Small intestine (tissue), 7 donors: ENCODE data around the gene DPP6. TPM values are rescaled to one million over a fixed set of nuclear protein-coding genes. Genes with fewer than 3 reads are reported as not detected.

Source experiments
- DNase-seq, 2 donors: peaks; one replicate each; pipeline versions ENCODE4 v3.0.0 to v3.0.0-alpha.2; 2013
- FAIRE-seq: peaks from 2 replicates; lab custom pipeline; 2012; peaks lifted over from hg19 to GRCh38; lab: Jason Lieb, UNC
- H3K27ac ChIP-seq, 3 donors: one replicate each; pipeline ENCODE4 v1.5.1; 2013; ENCODE audit warnings: low read length in 2 of 3, mild to moderate bottlenecking in 2 of 3, control low read depth in 1 of 3, inconsistent platforms in 1 of 3, low read depth in 1 of 3, moderate library complexity in 1 of 3
- H3K27me3 ChIP-seq, 3 donors: one replicate each; pipeline ENCODE4 v1.6.1; 2013; ENCODE audit warnings: low read length in 3 of 3, inconsistent platforms in 1 of 3; ENCODE audit not compliant: control insufficient read depth in 3 of 3, insufficient read depth in 3 of 3
- H3K36me3 ChIP-seq, 3 donors: one replicate each; pipeline ENCODE4 v1.6.1; 2013; ENCODE audit warnings: low read length in 3 of 3, inconsistent platforms in 1 of 3, low read depth in 1 of 3, mild to moderate bottlenecking in 1 of 3, moderate library complexity in 1 of 3; ENCODE audit not compliant: control insufficient read depth in 3 of 3, insufficient read depth in 2 of 3
- H3K4me1 ChIP-seq, 3 donors: one replicate each; pipeline ENCODE4 v1.6.1; 2013; ENCODE audit warnings: low read length in 2 of 3, inconsistent platforms in 1 of 3, low read depth in 1 of 3, mild to moderate bottlenecking in 1 of 3, moderate library complexity in 1 of 3; ENCODE audit not compliant: control insufficient read depth in 3 of 3, insufficient read depth in 2 of 3
- H3K4me3 ChIP-seq, 3 donors: one replicate each; pipeline ENCODE4 v1.5.1; 2013; ENCODE audit warnings: low read length in 3 of 3, control low read depth in 1 of 3, inconsistent platforms in 1 of 3, low read depth in 1 of 3, mild to moderate bottlenecking in 1 of 3, moderate library complexity in 1 of 3
- H3K9me3 ChIP-seq, 2 donors: one replicate each; pipeline ENCODE4 v1.6.1; 2013; ENCODE audit warnings: low read depth in 1 of 2, low read length in 1 of 2; ENCODE audit not compliant: control insufficient read depth in 2 of 2, insufficient read depth in 1 of 2
- WGBS, 3 donors: extraction: QIAGEN DNeasy Blood & Tissue Kit; methylation state at CpG; one replicate each; pipeline ENCODE4 v1.1.7; 2013; 5-methylcytosine and 5-hydroxymethylcytosine counted together
- polyA plus RNA-seq, 4 donors: library from polyadenylated mRNA; stranded (reverse) in 3 of 4; unstranded in 1 of 4; fragments of 200-250 nt in 3 of 4; fragments of 120-200 nt in 1 of 4; gene quantifications; one replicate each; pipeline versions ENCODE4 v1.2.1 to v1.2.3, GENCODE V29; 2013
- donor health status: healthy with polysubstance abuse.
- donor health status: control.
- donor health status: control.
- donor health status: Bipolar disorder and iron deficiency.
- donor health status: healthy.

The DPP6 gene
- polyA plus RNA-seq, 4 donors: 0.80 to 1.8 TPM; not detected in 2

DNA sequence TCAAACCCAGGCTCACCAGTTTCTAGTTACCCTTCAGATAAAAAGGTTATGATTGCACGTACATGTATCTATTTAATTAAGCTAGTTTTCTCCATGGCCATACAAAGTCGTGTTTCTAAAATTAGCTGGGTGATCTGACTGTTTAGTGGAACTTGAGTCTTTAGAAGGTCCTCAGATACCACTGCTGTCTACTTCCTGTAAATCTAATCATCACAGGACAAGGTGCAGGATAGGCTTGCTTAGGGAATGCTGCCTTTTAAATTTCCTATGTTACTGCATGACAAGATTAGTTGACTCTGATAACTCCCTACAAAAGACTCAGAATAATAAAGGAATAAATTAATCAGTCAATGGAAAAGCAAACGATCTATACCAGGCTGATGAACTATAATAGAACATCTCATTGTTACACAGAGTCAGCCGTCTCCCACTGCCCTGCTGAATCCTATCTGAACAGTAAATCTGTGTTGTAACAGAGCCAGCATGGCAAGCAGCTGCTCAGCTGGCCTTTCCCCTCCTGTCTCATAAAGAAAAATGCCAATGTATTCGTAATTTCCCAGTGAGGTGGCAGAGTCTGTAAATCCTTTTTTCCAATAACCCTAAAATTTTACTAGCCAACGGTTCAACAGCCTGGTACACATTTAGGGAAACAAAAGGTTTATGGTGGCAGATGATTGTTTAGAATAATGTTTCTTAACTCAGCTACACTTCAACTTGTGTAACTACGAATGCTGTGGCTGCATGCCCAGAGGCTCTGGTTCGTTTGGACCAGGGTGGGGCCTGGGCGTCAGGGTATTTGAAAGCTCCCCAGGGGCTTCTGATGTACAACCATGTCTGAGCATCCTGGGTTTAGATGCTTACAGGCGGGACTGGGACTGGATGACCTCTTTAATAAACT, 632.7 kb downstream of the DPP6 start:
- Histone ChIP-seq H3K9me3 (no peaks in the 10 kb centered on the region), H3K36me3 (no peaks in the 10 kb centered on the region), H3K4me1 (no peaks in the 10 kb centered on the region), H3K4me3 (no peak overlapping the region), H3K27ac (no peak overlapping the region), H3K27me3 (no peaks in the 10 kb centered on the region)
- FAIRE-seq: no peak
- WGBS, 3 donors: 37 to 51% (median 46%) methylated on average over 10 of the region's 10 CpGs
- DNase-seq: no peak

- H3K27me3 ChIP-seq: no peaks in the 10 kb centered on the region
- WGBS, 3 donors: 24 to 31% (median 29%) methylated on average over 1 of the region's 1 CpG
- H3K36me3 ChIP-seq: no peaks in the 10 kb centered on the region
- FAIRE-seq: no peak
- H3K4me1 ChIP-seq: no peaks in the 10 kb centered on the region
- DNase-seq: no peak
- H3K4me3 ChIP-seq: no peak overlapping the region
- no peaks in the 10 kb centered on the region for H3K9me3 ChIP-seq
- H3K27ac ChIP-seq: no peak overlapping the region
Measured at GRCh38 chr7:154685564-154685901, 633.3 kb downstream of the DPP6 start.

DNA sequence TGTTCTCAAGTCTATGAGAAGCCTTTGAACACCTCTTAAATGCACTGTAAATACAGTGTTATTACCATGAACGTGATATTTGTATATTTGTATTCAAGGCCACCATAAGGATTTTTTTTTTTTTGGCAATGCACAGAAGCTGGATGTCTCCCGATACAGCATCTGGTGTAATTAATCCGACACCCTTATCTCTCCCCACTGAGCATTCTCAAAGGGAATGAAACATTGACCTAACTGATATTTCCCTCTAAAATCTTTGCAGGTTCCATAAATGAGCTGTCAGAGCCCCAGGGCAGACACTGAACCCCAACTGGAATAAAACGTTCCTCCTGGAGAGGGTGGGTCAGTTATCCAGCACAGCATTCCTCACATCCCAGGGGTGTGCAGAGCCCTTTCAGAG, 634.1 kb downstream of the DPP6 start:
- no peak for FAIRE-seq
- H3K9me3 ChIP-seq: no peaks in the 10 kb centered on the region
- H3K27ac ChIP-seq: no peak overlapping the region
- WGBS, 3 donors: 50 to 56% (median 53%) methylated on average over 4 of the region's 4 CpGs
- no peak for DNase-seq
- no peaks in the 10 kb centered on the region for H3K4me1 ChIP-seq
- H3K27me3 ChIP-seq: no peaks in the 10 kb centered on the region
- H3K4me3 ChIP-seq: no peak overlapping the region
- H3K36me3 ChIP-seq: no peaks in the 10 kb centered on the region

GRCh38 chr7:154688952-154689351, 636.8 kb downstream of the DPP6 start:
- WGBS, 3 donors: 81 to 84% (median 83%) methylated on average over 3 of the region's 3 CpGs
- no peaks in the 10 kb centered on the region for H3K36me3 ChIP-seq
- H3K4me3 ChIP-seq: no peak overlapping the region
- FAIRE-seq (no peak), DNase-seq (no peak)
- H3K27me3 ChIP-seq: no peaks in the 10 kb centered on the region
- no peaks in the 10 kb centered on the region for H3K4me1 ChIP-seq
- no peak overlapping the region for H3K27ac ChIP-seq
- H3K9me3 ChIP-seq: no peaks in the 10 kb centered on the region

DNA sequence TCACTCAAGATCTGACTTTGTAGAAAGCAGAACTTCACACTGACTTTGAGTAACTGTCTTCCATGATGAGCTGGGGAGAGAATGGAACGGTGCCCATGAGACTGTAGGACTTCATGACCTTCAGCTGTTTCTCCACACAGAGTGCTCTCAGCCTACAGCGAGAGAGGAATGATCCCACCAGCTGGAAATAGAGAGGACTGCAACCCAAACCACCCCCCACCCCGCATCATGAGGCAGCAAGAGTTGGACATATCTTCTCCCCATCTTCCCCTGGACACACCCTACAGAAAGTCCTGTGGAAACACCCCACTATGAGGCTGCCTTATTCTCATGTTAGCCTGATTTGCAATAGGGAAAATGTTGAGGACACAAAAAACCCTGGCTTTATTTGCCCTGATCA, 638.2 kb downstream of the DPP6 start:
- DNase-seq (no peak), FAIRE-seq (no peak)
- no peaks in the 10 kb centered on the region for H3K4me1 ChIP-seq
- H3K27ac ChIP-seq: no peak overlapping the region
- no peaks in the 10 kb centered on the region for H3K27me3 ChIP-seq
- 79 to 81% (median 81%) methylated on average over 3 of the region's 3 CpGs for WGBS, 3 donors
- H3K36me3 ChIP-seq: no peaks in the 10 kb centered on the region
- no peaks in the 10 kb centered on the region for H3K9me3 ChIP-seq
- no peak overlapping the region for H3K4me3 ChIP-seq

DNA sequence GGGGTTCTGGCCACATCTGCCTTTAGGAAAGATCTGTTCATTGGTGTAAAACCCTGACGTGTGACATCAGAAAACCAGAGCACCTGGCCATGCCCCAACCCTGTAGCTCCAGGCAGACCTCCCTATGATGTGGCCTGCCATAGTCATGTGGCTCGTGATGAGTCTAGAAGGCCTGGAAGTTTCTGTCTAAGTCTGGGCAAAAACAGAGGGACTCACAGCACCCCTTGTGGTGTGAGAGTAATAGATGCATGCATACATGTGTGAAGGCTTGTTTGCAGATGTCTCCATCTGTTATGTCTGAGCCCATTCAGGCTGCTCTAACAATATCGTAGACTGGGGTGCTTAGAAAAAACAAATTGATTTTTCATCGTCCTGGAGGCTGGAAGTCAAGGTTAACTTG, 641.5 kb downstream of the DPP6 start:
- no peaks in the 10 kb centered on the region for H3K4me1 ChIP-seq
- H3K36me3 ChIP-seq: no peaks in the 10 kb centered on the region
- H3K27ac ChIP-seq: no peak overlapping the region
- FAIRE-seq (no peak), DNase-seq (no peak)
- H3K4me3 ChIP-seq: no peak overlapping the region
- WGBS, 3 donors: 74 to 83% (median 75%) methylated on average over 4 of the region's 4 CpGs
- H3K27me3 ChIP-seq: no peaks in the 10 kb centered on the region
- H3K9me3 ChIP-seq: no peaks in the 10 kb centered on the region

- FAIRE-seq: no peak
- WGBS, 3 donors: 87 to 91% (median 89%) methylated on average over 13 to 14 of the region's 14 CpGs
- no peak overlapping the region for H3K4me3 ChIP-seq
Measured at GRCh38 chr7:154695836-154696235, 643.6 kb downstream of the DPP6 start.

GRCh38 chr7:154696556-154696955, 644.4 kb downstream of the DPP6 start:
- FAIRE-seq (no peak), DNase-seq (no peak)
- no peaks in the 10 kb centered on the region for H3K4me1 ChIP-seq
- no peaks in the 10 kb centered on the region for H3K36me3 ChIP-seq
- H3K4me3 ChIP-seq: no peak overlapping the region
- H3K27me3 ChIP-seq: no peaks in the 10 kb centered on the region
- no peak overlapping the region for H3K27ac ChIP-seq
- peaks cover 0 to 2% of the 10 kb centered on the region in 2 donors for H3K9me3 ChIP-seq
- 91 to 92% (median 91%) methylated on average over 8 of the region's 8 CpGs for WGBS, 3 donors

More at GRCh38 chr7:154695836-154696235, 643.6 kb downstream of the DPP6 start:
- H3K4me1 ChIP-seq: no peaks in the 10 kb centered on the region
- H3K27ac ChIP-seq: no peak overlapping the region
- H3K27me3 ChIP-seq: no peaks in the 10 kb centered on the region
- H3K36me3 ChIP-seq: no peaks in the 10 kb centered on the region
- DNase-seq: no peak
- peaks cover 0 to 2% of the 10 kb centered on the region in 2 donors for H3K9me3 ChIP-seq
